NOMO-1 (cell line): ENCODE results near the gene ME3.

Experiments used
- DNase-seq, 2 experiments: peaks; one replicate each; lab custom pipeline; 2025; ENCODE audit not compliant: unreplicated experiment in 2 of 2; lab: John Stamatoyannopoulos, UW

The ME3 gene

GRCh38 chr11:86589856-86590589 is 82.4 kb downstream of the ME3 start:
- DNase-seq: no peak

- DNase-seq: no peak
Measured at GRCh38 chr11:86589204-86589603, 83.2 kb downstream of the ME3 start.

GRCh38 chr11:86588566-86589090 is 83.8 kb downstream of the ME3 start:
- DNase-seq: no peak

- no peak for DNase-seq
Measured at GRCh38 chr11:86587264-86588193, 84.9 kb downstream of the ME3 start.

- no peak for DNase-seq
Measured at GRCh38 chr11:86586307-86586706, 86.1 kb downstream of the ME3 start.

GRCh38 chr11:86582898-86583297 is 89.5 kb downstream of the ME3 start:
- no peak for DNase-seq

GRCh38 chr11:86580535-86580934 is 91.9 kb downstream of the ME3 start:
- DNase-seq: no peak

- no peak for DNase-seq
Measured at GRCh38 chr11:86579406-86579731, 93.0 kb downstream of the ME3 start.

GRCh38 chr11:86578727-86579405 is 93.5 kb downstream of the ME3 start:
- DNase-seq: no peak

GRCh38 chr11:86577644-86578636 is 94.5 kb downstream of the ME3 start:
- DNase-seq: no peak

GRCh38 chr11:86576946-86577624 is 95.3 kb downstream of the ME3 start:
- DNase-seq: no peak

- no peak for DNase-seq
Measured at GRCh38 chr11:86575927-86576326, 96.5 kb downstream of the ME3 start.

- DNase-seq: no peak
Measured at GRCh38 chr11:86575208-86575855, 97.1 kb downstream of the ME3 start.

GRCh38 chr11:86574493-86575207 is 97.8 kb downstream of the ME3 start:
- no peak for DNase-seq

GRCh38 chr11:86571273-86571948 is 101.0 kb downstream of the ME3 start:
- DNase-seq: no peak

- no peak for DNase-seq
Measured at GRCh38 chr11:86570451-86570850, 102.0 kb downstream of the ME3 start.

GRCh38 chr11:86570020-86570419 is 102.4 kb downstream of the ME3 start:
- DNase-seq: no peak

GRCh38 chr11:86569109-86569508 is 103.3 kb downstream of the ME3 start:
- DNase-seq: no peak
